Gastroesophageal sphincter (tissue), 4 donors: ENCODE measurements around the gene CES2. TPM values are rescaled to one million over a fixed set of nuclear protein-coding genes. Genes with fewer than 3 reads are reported as not detected.

Source experiments
- ATAC-seq: fragments of 150-250 bp; one replicate; pipeline ENCODE4 v1.9.1; 2016; ENCODE audit warnings: mild to moderate bottlenecking, moderate library complexity
- H3K27ac ChIP-seq, 4 donors: fragments of 200-600 bp; sonication (generic) in 3 of 4; 1 replicate in 3 of 4; 2 replicates in 1 of 4; pipeline ENCODE4 v1.5.1; 2016 to 2019
- H3K27me3 ChIP-seq: fragments of 200-600 bp; sonication (generic); one replicate; pipeline ENCODE4 v1.5.1; 2019
- H3K36me3 ChIP-seq, 2 donors: fragments of 200-600 bp; sonication (generic); one replicate each; pipeline ENCODE4 v1.5.1; 2019; ENCODE audit warnings: control low read depth in 1 of 2
- H3K4me1 ChIP-seq, 3 donors: fragments of 200-600 bp; sonication (generic); 1 replicate in 2 of 3; 2 replicates in 1 of 3; pipeline ENCODE4 v1.5.1; 2016 to 2019; ENCODE audit warnings: control low read depth in 2 of 3
- H3K4me3 ChIP-seq, 2 donors: fragments of 200-600 bp; sonication (generic); one replicate each; pipeline ENCODE4 v1.5.1; 2019; ENCODE audit warnings: mild to moderate bottlenecking in 1 of 2, moderate library complexity in 1 of 2
- H3K9me3 ChIP-seq, 3 donors: fragments of 200-600 bp; sonication (generic); one replicate each; pipeline ENCODE4 v1.5.1; 2017 to 2019; ENCODE audit warnings: control low read depth in 2 of 3
- EP300 ChIP-seq: sonication (generic); formaldehyde crosslinking; IDR thresholded peaks from one replicate; pipeline ENCODE4 v1.6.1; 2017; ENCODE audit warnings: antibody characterized with exemption, mild to moderate bottlenecking
- POLR2A ChIP-seq, 2 donors: fragments of 450-650 bp; IDR thresholded peaks; one replicate each; pipeline ENCODE4 v1.6.1; 2017; ENCODE audit warnings: antibody characterized with exemption in 2 of 2, mild to moderate bottlenecking in 2 of 2, moderate library complexity in 1 of 2
- POLR2AphosphoS5 ChIP-seq: sonication (generic); formaldehyde crosslinking; IDR thresholded peaks from one replicate; pipeline ENCODE4 v1.6.1; 2017; ENCODE audit warnings: antibody characterized with exemption
- WGBS, 2 donors: methylation state at CpG; one replicate each; pipeline ENCODE4 v1.1.5; 2018; ENCODE audit warnings: low coverage in 1 of 2; 5-methylcytosine and 5-hydroxymethylcytosine counted together
- total RNA-seq, 4 donors: library from RNA; depleted of rRNA; stranded (reverse); fragments of >200 nt; gene quantifications; one replicate each; pipeline ENCODE4 v1.1.0, GENCODE V29; 2016
- TF ChIP-seq, protein P1 (sequence below), 4 experiments: fragments of 200-600 bp in 2 of 4; fragments of 450-650 bp in 2 of 4; sonication (generic) in 1 of 4; IDR thresholded peaks; one replicate each; pipeline ENCODE4 v1.5.1; 2017 to 2019; ENCODE audit warnings: antibody characterized with exemption in 4 of 4, mild to moderate bottlenecking in 2 of 4, moderate library complexity in 2 of 4

The CES2 gene
- total RNA-seq, 4 donors from 2014 or later, result 25.9 to 32.6 (median 26.3) TPM

DNA sequence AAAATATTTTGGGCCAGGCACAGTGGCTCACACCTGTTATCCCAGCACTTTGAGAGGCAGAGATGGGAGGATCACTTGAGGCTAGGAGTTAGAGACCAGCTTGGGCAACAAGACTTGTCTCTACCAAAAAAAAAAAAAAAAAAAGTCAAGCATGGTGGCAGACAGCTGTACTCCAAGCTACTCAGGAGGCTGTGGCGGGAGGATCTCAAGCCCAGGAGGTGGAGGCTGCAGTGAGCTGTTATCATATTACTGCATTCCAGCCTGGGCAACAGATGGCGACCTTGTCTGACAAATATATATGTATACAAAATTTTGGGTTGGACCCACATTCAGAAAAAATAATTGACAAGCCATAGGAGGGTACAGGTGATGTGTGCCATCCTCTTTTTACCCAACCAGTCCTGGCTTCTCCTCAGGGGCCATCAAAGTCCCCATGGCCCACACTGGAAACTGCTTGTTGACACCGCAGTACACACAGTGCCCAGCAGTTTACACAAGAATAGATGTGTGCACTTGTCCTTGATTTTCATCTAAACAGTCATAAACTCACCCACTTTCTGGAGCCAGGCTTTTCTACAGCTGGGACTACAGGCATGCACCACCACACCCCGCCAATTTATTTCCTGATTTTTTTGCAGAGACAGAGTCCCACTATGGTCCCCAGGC is 1.7 kb downstream of the CES2 start:
- TF ChIP-seq EP300 (no peak), POLR2A (IDR thresholded peaks at IDR 0.05) (no peak), POLR2AphosphoS5 (no peak)
- TF ChIP-seq, protein P1, sequence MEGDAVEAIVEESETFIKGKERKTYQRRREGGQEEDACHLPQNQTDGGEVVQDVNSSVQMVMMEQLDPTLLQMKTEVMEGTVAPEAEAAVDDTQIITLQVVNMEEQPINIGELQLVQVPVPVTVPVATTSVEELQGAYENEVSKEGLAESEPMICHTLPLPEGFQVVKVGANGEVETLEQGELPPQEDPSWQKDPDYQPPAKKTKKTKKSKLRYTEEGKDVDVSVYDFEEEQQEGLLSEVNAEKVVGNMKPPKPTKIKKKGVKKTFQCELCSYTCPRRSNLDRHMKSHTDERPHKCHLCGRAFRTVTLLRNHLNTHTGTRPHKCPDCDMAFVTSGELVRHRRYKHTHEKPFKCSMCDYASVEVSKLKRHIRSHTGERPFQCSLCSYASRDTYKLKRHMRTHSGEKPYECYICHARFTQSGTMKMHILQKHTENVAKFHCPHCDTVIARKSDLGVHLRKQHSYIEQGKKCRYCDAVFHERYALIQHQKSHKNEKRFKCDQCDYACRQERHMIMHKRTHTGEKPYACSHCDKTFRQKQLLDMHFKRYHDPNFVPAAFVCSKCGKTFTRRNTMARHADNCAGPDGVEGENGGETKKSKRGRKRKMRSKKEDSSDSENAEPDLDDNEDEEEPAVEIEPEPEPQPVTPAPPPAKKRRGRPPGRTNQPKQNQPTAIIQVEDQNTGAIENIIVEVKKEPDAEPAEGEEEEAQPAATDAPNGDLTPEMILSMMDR (IDR thresholded peaks at IDR 0.05), result no peak
- H3K27me3 ChIP-seq, result no peaks in the 10 kb centered on the region
- H3K4me1 ChIP-seq, result peaks cover 5 to 50% (median 29%) of the 10 kb centered on the region in 3 donors
- peaks cover 0 to 64% of the 10 kb centered on the region in 2 donors for H3K36me3 ChIP-seq
- no peak overlapping the region for H3K4me3 ChIP-seq
- H3K9me3 ChIP-seq, result no peaks in the 10 kb centered on the region
- no peak overlapping the region for H3K27ac ChIP-seq
- ATAC-seq, result no peak
- WGBS, 2 donors, result 90 to 91% methylated on average over 4 of the region's 4 CpGs

DNA sequence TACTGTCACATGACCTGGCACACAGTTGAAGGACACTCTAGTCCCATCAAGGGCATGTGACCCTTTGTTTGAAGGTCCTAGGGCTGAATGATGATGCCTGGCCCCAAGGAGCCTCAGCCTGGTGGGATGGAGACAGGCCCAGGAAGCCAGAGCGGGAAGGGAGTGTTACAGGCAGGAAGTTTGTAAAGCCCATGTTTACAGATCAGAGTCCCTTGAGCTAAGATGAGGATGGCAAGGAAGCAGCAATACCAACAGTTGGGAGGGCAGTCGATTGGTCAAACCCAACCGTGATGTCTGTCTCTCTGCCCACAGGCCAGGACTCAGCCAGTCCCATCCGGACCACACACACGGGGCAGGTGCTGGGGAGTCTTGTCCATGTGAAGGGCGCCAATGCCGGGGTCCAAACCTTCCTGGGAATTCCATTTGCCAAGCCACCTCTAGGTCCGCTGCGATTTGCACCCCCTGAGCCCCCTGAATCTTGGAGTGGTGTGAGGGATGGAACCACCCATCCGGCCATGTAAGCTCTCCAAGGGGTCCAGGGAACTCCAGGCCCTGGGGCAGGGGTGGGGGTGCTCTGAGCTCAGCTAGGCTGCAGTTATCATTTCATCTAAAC is 2.5 kb downstream of the CES2 start:
- Histone ChIP-seq H3K27ac (no peak overlapping the region), H3K9me3 (no peaks in the 10 kb centered on the region), H3K4me3 (no peak overlapping the region), H3K27me3 (no peaks in the 10 kb centered on the region), H3K4me1 (peaks cover 5 to 42% (median 25%) of the 10 kb centered on the region in 3 donors), H3K36me3 (peaks cover 0 to 64% of the 10 kb centered on the region in 2 donors)
- TF ChIP-seq POLR2A (IDR thresholded peaks at IDR 0.05), result no peak
- TF ChIP-seq, protein P1 (IDR thresholded peaks at IDR 0.05), result no peak
- TF ChIP-seq EP300, result no peak
- TF ChIP-seq POLR2AphosphoS5, result no peak
- ATAC-seq, result no peak
- 100% methylated on average over 1 of the region's 10 CpGs; no CpG with 5 or more reads in 1 of the 2 donors for WGBS, 2 donors

DNA sequence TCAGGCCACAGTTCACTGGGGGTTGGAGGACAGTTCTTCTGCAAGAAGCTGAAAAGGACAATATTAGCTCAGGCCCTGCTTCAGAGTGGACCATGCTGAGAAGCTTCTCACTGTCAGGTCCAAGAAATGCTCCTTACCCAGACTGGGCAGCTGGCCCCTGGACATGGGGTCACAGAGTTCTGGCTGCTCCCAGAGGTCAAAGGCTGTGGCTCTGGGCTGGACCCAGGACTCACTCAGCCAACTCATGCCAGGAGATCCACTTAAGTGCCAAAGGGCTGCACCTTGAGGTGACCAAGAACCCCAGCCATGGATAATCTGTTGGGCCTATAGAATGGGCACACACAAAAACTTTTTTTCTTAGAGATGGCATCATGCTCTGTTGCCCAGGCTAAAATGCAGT is 4.0 kb downstream of the CES2 start:
- Histone ChIP-seq H3K4me3 (no peak overlapping the region), H3K9me3 (no peaks in the 10 kb centered on the region), H3K27me3 (no peaks in the 10 kb centered on the region), H3K4me1 (peaks cover 0 to 33% (median 17%) of the 10 kb centered on the region in 3 donors), H3K27ac (no peak overlapping the region), H3K36me3 (peaks cover 0 to 76% of the 10 kb centered on the region in 2 donors)
- no peak for ATAC-seq
- TF ChIP-seq, protein P1 (IDR thresholded peaks at IDR 0.05), result no peak
- TF ChIP-seq POLR2AphosphoS5 (no peak), POLR2A (IDR thresholded peaks at IDR 0.05) (no peak), EP300 (no peak)

DNA sequence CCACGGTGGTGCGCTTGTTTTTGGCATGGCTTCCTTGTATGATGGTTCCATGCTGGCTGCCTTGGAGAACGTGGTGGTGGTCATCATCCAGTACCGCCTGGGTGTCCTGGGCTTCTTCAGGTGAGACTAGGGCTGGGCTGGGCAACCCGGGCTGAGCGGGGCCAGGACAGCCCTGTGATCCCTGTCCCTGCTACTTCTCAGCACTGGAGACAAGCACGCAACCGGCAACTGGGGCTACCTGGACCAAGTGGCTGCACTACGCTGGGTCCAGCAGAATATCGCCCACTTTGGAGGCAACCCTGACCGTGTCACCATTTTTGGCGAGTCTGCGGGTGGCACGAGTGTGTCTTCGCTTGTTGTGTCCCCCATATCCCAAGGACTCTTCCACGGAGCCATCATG is 4.9 kb downstream of the CES2 start:
- ATAC-seq, result no peak
- H3K36me3 ChIP-seq, result peaks cover 0 to 76% of the 10 kb centered on the region in 2 donors
- peaks cover 0 to 30% (median 16%) of the 10 kb centered on the region in 3 donors for H3K4me1 ChIP-seq

More for the DNA sequence above, 4.9 kb downstream of the CES2 start:
- Histone ChIP-seq H3K9me3 (no peaks in the 10 kb centered on the region), H3K27me3 (no peaks in the 10 kb centered on the region), H3K4me3 (no peak overlapping the region), H3K27ac (no peak overlapping the region)
- TF ChIP-seq EP300 (no peak), POLR2A (IDR thresholded peaks at IDR 0.05) (no peak), POLR2AphosphoS5 (no peak)
- TF ChIP-seq, protein P1 (IDR thresholded peaks at IDR 0.05), result no peak
- no CpG with 5 or more reads among the region's 16 CpGs for WGBS, 2 donors
